RWPE2 (cell line): ENCODE measurements around the gene ARFGEF2.
A peak's percentile ranks its signal among the peaks of the same experiment; 100 is the strongest.
"Not testable (repeated sequence)": the region's sequence is repeated elsewhere in the genome, so short reads cannot be mapped to it uniquely, and the experiment has no call there.

ENCODE experiments used
- ATAC-seq: fragments of 200-7000 bp; cut with Tn5 transposase; 3 replicates; pipeline ENCODE4 v1.9.1; 2021; ENCODE audit warnings: low read depth
- DNase-seq: peaks from one replicate; pipeline ENCODE4 v3.0.0-alpha.2; 2020; ENCODE audit warnings: low spot score
- H3K27ac ChIP-seq: fragments of 450-650 bp; 2 replicates; pipeline ENCODE4 v1.5.1; 2017; ENCODE audit warnings: mild to moderate bottlenecking; ENCODE audit not compliant: poor library complexity, severe bottlenecking
- H3K27me3 ChIP-seq: fragments of 250-450 bp; sonication (Bioruptor Pico); 2 replicates; pipeline ENCODE4 v1.5.1; 2021; ENCODE audit warnings: mild to moderate bottlenecking, moderate library complexity; ENCODE audit not compliant: insufficient read depth, poor library complexity, severe bottlenecking
- H3K36me3 ChIP-seq: fragments of 250-450 bp; sonication (Bioruptor Pico); 2 replicates; pipeline ENCODE4 v1.5.1; 2020; ENCODE audit warnings: low read depth, mild to moderate bottlenecking, moderate library complexity
- H3K4me1 ChIP-seq: fragments of 250-450 bp; sonication (Bioruptor Pico); 2 replicates; pipeline ENCODE4 v1.5.1; 2021; ENCODE audit warnings: mild to moderate bottlenecking, moderate library complexity; ENCODE audit not compliant: insufficient read depth, poor library complexity, severe bottlenecking
- H3K4me3 ChIP-seq: fragments of 250-450 bp; sonication (Bioruptor Pico); 2 replicates; pipeline ENCODE4 v1.5.1; 2021; ENCODE audit warnings: mild to moderate bottlenecking, moderate library complexity; ENCODE audit not compliant: severe bottlenecking
- H3K9me3 ChIP-seq: fragments of 250-450 bp; sonication (Bioruptor Pico); 2 replicates; pipeline ENCODE4 v1.5.1; 2021; ENCODE audit warnings: mild to moderate bottlenecking, moderate library complexity; ENCODE audit not compliant: severe bottlenecking
- CTCF ChIP-seq: fragments of 450-650 bp; IDR thresholded peaks from one replicate; pipeline ENCODE4 v1.5.1; 2017; ENCODE audit warnings: mild to moderate bottlenecking, moderate library complexity; ENCODE audit not compliant: poor library complexity, severe bottlenecking

The ARFGEF2 gene

GRCh38 chr20:48930878-48931277 lies 9.4 kb downstream of the ARFGEF2 start:
- Histone ChIP-seq H3K4me3 (no peak overlapping the region), H3K36me3 (0 out of 2 replicates have a peak, but pooled peaks cover 6% of the 10 kb centered on the region), H3K27me3 (no peaks in the 10 kb centered on the region), H3K27ac (no peak overlapping the region), H3K9me3 (no peaks in the 10 kb centered on the region), H3K4me1 (no peaks in the 10 kb centered on the region)
- DNase-seq, result no peak
- TF ChIP-seq CTCF, result no peak
- no peak for ATAC-seq

- DNase-seq, result no peak
- Histone ChIP-seq H3K27me3 (no peaks in the 10 kb centered on the region), H3K9me3 (no peaks in the 10 kb centered on the region), H3K27ac (no peak overlapping the region), H3K4me1 (no peaks in the 10 kb centered on the region), H3K4me3 (no peak overlapping the region), H3K36me3 (0 out of 2 replicates have a peak, but pooled peaks cover 5% of the 10 kb centered on the region)
- no peak for TF ChIP-seq CTCF
- peak; percentile 7; the same call in 1 of the 3 replicates for ATAC-seq
Measured at GRCh38 chr20:48931527-48932374, 10.2 kb downstream of the ARFGEF2 start.

- Histone ChIP-seq H3K27ac (no peak overlapping the region), H3K36me3 (no peaks in the 10 kb centered on the region), H3K9me3 (no peaks in the 10 kb centered on the region), H3K4me1 (no peaks in the 10 kb centered on the region), H3K4me3 (no peak overlapping the region), H3K27me3 (no peaks in the 10 kb centered on the region)
- DNase-seq, result no peak
- ATAC-seq, result peak; percentile 19; the same call in 1 of the 3 replicates
- no peak for TF ChIP-seq CTCF
Measured at GRCh38 chr20:48932375-48932941, 10.9 kb downstream of the ARFGEF2 start.

GRCh38 chr20:48933017-48933766 lies 11.7 kb downstream of the ARFGEF2 start:
- Histone ChIP-seq H3K4me3 (no peak overlapping the region), H3K27me3 (no peaks in the 10 kb centered on the region), H3K36me3 (peaks cover 5% of the 10 kb centered on the region; the same call in 1 of the 2 replicates), H3K4me1 (no peaks in the 10 kb centered on the region), H3K27ac (no peak overlapping the region), H3K9me3 (no peaks in the 10 kb centered on the region)
- DNase-seq (no peak), ATAC-seq (peak; percentile 26; the same call in 2 of the 3 replicates)
- no peak for TF ChIP-seq CTCF

- not testable (repeated sequence) for H3K27me3 ChIP-seq, H3K4me1 ChIP-seq, ATAC-seq, H3K9me3 ChIP-seq, H3K4me3 ChIP-seq, H3K36me3 ChIP-seq, DNase-seq, H3K27ac ChIP-seq
Measured at GRCh38 chr20:48934273-48934877, 12.9 kb downstream of the ARFGEF2 start.

GRCh38 chr20:48934966-48935365 lies 13.5 kb downstream of the ARFGEF2 start:
- H3K27me3 ChIP-seq, ATAC-seq, H3K27ac ChIP-seq: not testable (repeated sequence)

GRCh38 chr20:48936178-48936577 lies 14.7 kb downstream of the ARFGEF2 start:
- ATAC-seq, H3K27ac ChIP-seq, H3K4me1 ChIP-seq, H3K27me3 ChIP-seq, DNase-seq, H3K9me3 ChIP-seq, H3K4me3 ChIP-seq: not testable (repeated sequence)
- H3K36me3 ChIP-seq, result peaks cover 20% of the 10 kb centered on the region

More at GRCh38 chr20:48934966-48935365, 13.5 kb downstream of the ARFGEF2 start:
- H3K36me3 ChIP-seq, result peaks cover 11% of the 10 kb centered on the region
- not testable (repeated sequence) for H3K4me1 ChIP-seq, H3K9me3 ChIP-seq, DNase-seq, H3K4me3 ChIP-seq
